ENCODE data around the gene SLU7. TPM values are rescaled to one million over a fixed set of nuclear protein-coding genes. Genes with fewer than 3 reads are reported as not detected.

Gene SLU7
- 35.9 and 40.3 TPM in 2 replicates for total RNA-seq

DNA sequence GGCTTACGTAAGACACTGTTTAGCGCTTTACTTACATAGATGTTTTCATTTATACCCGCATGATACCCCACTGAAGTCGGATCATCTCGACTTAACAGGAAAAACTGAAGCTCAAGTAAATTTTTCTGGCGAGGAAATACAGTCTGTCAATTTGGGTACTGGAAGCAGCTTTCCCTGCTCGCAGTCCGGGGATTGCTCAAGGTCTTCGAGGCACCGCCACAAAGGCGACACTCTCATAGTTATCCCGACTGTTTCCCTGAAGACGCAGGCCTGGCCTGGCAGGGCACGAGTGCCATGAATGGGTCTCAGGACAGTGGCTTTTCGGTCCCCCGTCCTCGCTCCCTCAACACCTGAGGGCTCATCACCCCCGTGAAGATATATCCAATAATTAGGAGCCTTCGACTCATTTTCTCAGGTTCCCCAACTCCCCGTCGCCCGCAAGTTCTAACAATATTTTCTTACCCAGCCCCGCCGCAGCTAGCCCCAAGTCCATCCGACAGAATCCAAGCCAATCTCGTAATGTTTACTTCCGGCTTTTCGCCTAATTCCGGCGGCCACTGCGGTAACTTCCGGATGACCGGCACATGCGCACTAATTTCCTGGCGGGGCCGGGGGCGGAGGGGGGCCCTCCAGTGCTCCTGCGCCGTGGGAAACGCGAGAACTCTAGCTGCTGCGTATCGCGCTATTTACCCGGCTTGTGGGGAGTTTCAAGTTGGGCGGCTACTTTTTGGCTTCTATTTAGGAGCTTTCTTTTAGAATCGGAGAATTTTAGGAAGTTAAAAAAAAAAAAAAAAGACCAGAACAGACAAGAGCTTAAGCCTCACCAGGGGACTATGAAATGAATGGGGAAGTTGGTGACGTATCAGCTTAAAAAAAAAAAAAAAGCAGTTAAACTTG is at the start of gene SLU7:
TSS of gene SLU7 (minus strand) at position 521 of the 897 bp plus-strand sequence. CDS start 3,787 bp downstream, outside the sequence.
- DNase-seq (ENCODE audit: low read depth in 2 of 2): peak; percentile 93 to 97

DNA sequence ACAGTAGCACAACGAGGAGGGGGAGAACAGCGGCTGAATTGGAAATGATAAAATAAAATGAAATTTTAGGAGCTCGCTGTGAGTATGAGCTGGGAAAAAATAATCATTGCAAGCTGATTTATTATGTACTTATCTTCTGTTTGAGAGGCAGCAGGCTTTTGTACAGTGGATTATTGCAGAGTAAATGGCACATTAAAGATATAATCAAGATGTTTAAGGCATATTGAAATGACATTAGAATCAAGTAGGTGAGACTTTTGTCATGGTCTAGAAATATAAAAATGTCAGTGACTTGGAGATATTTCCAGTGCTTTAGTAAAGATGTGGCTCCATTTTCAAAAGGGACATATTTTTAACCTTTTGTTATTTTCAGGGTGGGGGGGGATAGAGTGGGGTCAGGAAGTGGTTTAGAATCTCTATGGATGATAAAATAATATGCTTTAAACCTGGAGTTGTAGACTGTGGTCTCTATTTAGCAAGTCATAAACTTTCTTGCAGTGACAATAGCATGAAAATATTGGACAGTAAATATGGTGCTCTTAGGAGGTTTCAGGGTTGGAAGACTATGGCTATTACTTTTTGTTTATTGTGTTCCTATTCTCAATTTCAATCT is 49.6 kb upstream of the SLU7 start:
- DNase-seq (ENCODE audit: low read depth in 2 of 2): no peak

DNA sequence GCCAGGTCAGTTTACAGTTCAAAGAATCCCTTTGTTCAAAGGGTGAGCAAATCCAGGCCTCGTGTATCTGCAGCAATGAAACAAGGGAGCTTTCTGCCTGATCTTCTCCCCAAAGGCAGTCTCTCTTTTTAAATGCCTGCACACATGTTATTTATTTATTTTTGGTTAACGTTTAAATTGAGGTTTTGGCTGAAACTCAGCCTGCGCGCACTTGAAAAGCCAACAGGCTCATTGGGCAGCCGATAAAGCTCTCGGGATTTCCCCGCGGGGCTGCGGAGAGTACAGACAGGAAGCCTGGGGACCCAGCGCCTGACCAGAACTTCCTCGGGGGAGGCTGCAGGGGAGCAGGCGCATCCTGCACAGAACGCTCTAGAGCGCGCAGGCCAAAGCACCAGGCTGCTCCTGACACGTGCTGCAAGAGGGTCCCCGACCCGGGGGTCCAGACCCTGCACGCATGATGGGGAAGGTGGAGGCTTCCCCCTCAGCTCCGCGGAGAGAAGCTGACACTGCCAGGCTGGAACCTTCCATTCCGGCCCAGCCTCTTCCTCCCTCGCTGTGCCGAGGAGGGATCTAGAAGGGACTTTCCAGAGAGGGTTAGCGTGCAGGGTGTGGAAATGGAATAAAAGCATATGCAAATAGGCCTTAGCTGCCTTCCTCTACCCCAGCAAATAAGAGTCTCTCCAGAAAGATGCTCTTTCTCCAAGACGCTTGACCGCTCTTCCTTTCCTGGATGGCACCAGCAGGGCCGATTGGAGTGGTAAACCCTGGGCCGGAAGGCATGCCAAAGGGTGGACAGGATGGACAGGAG is 48.9 kb upstream of the SLU7 start:
- peak; percentile 92 to 97 for DNase-seq (ENCODE audit: low read depth in 2 of 2)

GRCh38 chr5:160466889-160467554 is 48.1 kb upstream of the SLU7 start:
- peak in 1 of 2 donors; percentile 62 for DNase-seq (ENCODE audit: low read depth in 2 of 2)

- DNase-seq (ENCODE audit: low read depth in 2 of 2): no peak
Observed at GRCh38 chr5:160466116-160466515, 47.2 kb upstream of the SLU7 start.

GRCh38 chr5:160464466-160464797 is 45.6 kb upstream of the SLU7 start:
- DNase-seq (ENCODE audit: low read depth in 2 of 2): peak in 1 of 2 donors; percentile 26

- DNase-seq (ENCODE audit: low read depth in 2 of 2): peak; percentile 95 to 97
Observed at GRCh38 chr5:160463740-160464465, 45.0 kb upstream of the SLU7 start.

- DNase-seq (ENCODE audit: low read depth in 2 of 2): no peak
Observed at GRCh38 chr5:160463227-160463626, 44.3 kb upstream of the SLU7 start.

DNA sequence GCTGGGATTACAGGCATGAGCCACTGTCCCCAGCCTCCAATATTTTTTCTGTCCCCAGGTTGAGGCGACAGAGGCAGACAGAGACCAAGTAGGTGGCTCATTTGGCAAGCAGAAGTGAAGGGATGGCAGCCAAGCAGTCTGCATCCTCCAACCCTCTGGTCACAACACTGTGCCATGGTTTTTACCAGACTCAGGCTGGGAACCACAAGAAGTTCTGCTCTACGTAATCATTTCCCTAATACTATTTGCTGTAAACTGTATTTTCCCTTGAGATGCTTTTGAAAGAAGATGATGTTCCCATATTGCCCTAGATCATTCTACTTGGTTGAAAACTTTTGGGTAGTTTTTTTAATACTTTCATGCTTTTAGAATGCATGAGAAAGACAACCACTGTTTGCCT is 43.3 kb upstream of the SLU7 start:
- no peak for DNase-seq (ENCODE audit: low read depth in 2 of 2)

- no peak for DNase-seq (ENCODE audit: low read depth in 2 of 2)
Observed at GRCh38 chr5:160461378-160461777, 42.5 kb upstream of the SLU7 start.

GRCh38 chr5:160460377-160461049 is 41.6 kb upstream of the SLU7 start:
- DNase-seq (ENCODE audit: low read depth in 2 of 2): peak in 1 of 2 donors; percentile 34

DNA sequence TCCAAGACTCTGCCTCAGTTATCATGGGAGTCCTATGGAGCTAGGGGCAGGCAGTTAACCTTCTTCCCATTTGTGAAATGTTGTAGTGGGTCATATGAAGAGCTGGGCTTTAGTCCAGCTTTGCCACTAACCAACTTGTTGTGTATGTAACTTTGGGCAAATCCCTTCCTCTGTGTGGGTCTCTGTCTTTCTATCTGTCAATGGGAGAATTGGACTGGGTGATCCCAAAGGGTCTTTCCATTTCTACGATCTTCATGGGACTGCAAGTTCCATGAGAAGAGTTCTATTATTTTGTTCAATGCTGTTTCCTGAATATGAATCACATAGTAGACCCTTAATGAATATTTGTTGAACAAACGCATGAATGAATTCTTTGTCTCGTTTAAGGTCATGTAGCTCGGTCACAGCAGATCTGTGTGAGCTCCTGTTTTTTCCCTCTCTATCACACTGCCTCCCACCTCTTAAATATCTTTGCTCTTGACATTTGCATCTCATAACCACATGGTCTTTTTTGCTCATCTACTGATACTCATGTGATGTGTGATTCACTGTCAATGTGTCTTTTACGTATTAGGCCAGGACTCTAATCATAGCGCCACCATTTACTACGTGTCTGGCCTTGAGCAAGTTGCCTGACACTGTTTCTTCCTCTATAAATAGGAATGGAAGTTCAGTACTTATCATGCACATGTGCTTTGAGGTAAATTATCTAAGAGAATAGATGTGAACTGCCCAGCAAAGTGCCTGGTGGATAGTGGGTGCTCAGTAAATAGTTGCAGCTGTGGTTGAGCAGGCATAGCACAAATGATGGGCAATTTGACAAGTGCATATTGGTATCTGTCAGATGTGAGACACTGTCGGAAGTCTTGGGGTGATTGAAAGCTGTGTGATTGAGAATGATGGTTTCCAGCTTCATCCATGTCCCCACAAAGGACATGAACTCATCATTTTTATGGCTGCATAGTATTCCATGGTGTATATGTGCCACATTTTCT is 40.2 kb upstream of the SLU7 start:
- peak in 1 of 2 donors; percentile 48 for DNase-seq (ENCODE audit: low read depth in 2 of 2)

DNA sequence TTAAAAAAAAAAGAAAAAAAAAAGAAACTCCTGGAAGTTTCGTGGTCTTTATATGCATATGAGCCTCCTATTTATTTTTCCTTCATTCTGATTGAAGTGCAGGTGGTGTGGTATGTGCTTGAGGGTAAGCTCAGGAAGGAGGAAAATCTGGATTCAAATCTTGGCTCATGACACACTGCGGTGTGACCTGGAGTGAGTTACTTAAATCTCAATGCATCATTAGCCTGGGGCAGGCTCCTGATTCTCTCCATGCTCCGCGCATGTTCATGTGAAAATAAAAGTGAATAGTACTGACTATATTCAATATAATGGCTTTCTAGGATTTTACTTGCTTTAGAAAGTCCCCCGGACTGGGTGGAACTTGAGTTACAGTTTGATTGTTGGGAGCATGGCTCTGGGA is 38.4 kb upstream of the SLU7 start:
- DNase-seq (ENCODE audit: low read depth in 2 of 2): no peak

DNA sequence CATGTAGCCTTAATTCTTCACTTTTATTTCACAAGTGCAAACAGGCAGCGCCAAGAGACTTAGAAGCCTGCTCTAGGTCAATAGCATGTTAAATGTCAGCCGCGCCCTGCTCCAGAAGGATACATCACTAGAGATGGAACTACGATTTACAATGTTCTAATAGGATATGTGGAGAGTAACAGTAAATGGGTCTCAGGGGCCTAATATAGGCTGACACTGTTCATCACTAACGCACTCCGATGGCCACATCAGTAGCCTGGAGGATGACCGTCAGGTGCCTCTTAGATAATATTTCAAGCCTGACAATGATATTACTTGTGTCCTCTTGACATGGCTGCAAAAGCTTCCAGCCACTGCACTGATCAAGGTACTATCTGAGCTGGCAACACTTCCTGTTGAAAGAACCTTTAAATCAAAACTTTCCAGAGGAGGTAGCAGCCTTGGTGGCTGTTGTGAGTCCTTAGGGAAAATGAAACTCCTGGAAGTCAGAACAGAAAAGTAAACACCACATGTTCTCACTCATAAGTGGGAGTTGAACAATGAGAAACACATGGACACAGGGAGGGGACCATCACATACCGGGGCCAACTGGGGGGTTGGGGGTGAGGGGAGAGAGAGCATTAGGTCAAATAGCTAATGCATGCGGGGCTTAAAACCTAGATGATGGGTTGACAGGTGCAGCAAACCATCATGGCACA is 37.7 kb upstream of the SLU7 start:
- DNase-seq (ENCODE audit: low read depth in 2 of 2): no peak

- no peak for DNase-seq (ENCODE audit: low read depth in 2 of 2)
Observed at GRCh38 chr5:160455600-160455999, 36.7 kb upstream of the SLU7 start.

- DNase-seq (ENCODE audit: low read depth in 2 of 2): no peak
Observed at GRCh38 chr5:160453751-160454150, 34.9 kb upstream of the SLU7 start.

GRCh38 chr5:160452795-160453194 is 33.9 kb upstream of the SLU7 start:
- DNase-seq (ENCODE audit: low read depth in 2 of 2): no peak

GRCh38 chr5:160452036-160452435 is 33.2 kb upstream of the SLU7 start:
- DNase-seq (ENCODE audit: low read depth in 2 of 2): no peak
